ENCODE results near the gene PPP1R3E. TPM values are rescaled to one million over a fixed set of nuclear protein-coding genes. Genes with fewer than 3 reads are reported as not detected.

PPP1R3E gene
- total and polyA plus RNA-seq, 2 of the 13 experiments (the other 11 are each of a cell fraction or from before 2014, with no cell fraction given) = 16.5 to 26.5 TPM

DNA sequence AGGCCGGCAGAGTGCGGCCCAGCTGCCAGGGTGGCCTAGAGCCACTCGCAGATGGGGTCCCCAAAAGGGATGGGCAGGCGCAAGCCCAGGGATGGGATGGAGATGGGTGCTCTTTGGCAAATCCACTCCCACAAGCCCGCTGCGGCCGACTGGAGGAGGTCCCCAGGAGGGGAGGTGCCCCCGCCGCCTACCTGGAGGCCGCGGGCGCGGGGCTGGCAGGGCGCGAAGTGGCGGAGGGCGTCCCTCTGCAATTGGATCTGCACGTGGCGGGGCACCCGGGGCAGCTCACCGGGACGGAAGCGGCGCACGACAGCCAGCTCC lies 730 bp downstream of the PPP1R3E start (continued):
- TF ChIP-seq ZBTB3 (CRISPR knock-in tag; IDR thresholded peaks at IDR 0.05; ENCODE audit: borderline replicate concordance, low read depth) = 0 out of 2 replicates have a peak, but pooled peaks have one; percentile 60
- TF ChIP-seq, protein P1, sequence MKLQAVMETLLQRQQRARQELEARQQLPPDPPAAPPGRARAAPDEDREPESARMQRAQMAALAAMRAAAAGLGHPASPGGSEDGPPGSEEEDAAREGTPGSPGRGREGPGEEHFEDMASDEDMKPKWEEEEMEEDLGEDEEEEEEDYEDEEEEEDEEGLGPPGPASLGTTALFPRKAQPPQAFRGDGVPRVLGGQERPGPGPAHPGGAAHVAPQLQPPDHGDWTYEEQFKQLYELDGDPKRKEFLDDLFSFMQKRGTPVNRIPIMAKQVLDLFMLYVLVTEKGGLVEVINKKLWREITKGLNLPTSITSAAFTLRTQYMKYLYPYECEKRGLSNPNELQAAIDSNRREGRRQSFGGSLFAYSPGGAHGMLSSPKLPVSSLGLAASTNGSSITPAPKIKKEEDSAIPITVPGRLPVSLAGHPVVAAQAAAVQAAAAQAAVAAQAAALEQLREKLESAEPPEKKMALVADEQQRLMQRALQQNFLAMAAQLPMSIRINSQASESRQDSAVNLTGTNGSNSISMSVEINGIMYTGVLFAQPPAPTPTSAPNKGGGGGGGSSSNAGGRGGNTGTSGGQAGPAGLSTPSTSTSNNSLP (IDR thresholded peaks at IDR 0.05; ENCODE audit: low read depth, low read length) = no peak
- TF ChIP-seq ZNF234 (CRISPR knock-in tag; conservative IDR thresholded peaks at IDR 0.05) = no peak
- no peak for TF ChIP-seq RFX5 (IDR thresholded peaks at IDR 0.05; ENCODE audit: low read depth, low read length)
- no peak for TF ChIP-seq NR2F1 (CRISPR knock-in tag; IDR thresholded peaks at IDR 0.05)
- TF ChIP-seq THAP7 (CRISPR knock-in tag; IDR thresholded peaks at IDR 0.05) = peak; percentile 98
- TF ChIP-seq RFX3 (CRISPR knock-in tag; IDR thresholded peaks at IDR 0.05) = peak; percentile 55
- TF ChIP-seq ZNF570 (CRISPR knock-in tag; IDR thresholded peaks at IDR 0.05; ENCODE audit: borderline replicate concordance) = peak; percentile 97; the same call in 1 of the 2 replicates
- TF ChIP-seq, protein P2, sequence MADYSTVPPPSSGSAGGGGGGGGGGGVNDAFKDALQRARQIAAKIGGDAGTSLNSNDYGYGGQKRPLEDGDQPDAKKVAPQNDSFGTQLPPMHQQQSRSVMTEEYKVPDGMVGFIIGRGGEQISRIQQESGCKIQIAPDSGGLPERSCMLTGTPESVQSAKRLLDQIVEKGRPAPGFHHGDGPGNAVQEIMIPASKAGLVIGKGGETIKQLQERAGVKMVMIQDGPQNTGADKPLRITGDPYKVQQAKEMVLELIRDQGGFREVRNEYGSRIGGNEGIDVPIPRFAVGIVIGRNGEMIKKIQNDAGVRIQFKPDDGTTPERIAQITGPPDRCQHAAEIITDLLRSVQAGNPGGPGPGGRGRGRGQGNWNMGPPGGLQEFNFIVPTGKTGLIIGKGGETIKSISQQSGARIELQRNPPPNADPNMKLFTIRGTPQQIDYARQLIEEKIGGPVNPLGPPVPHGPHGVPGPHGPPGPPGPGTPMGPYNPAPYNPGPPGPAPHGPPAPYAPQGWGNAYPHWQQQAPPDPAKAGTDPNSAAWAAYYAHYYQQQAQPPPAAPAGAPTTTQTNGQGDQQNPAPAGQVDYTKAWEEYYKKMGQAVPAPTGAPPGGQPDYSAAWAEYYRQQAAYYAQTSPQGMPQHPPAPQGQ (CRISPR knock-in tag; IDR thresholded peaks at IDR 0.05; ENCODE audit: borderline replicate concordance) = 0 out of 2 replicates have a peak, but pooled peaks have one; percentile 7
- no peak; the same call in 1 of the 2 replicates for TF ChIP-seq RELA (CRISPR knock-in tag; IDR thresholded peaks at IDR 0.05)
- TF ChIP-seq IRF2 (CRISPR knock-in tag; IDR thresholded peaks at IDR 0.05) = peak; percentile 70; the same call in 1 of the 2 replicates
- peak; percentile 90 for TF ChIP-seq ZNF839 (CRISPR knock-in tag; IDR thresholded peaks at IDR 0.05; ENCODE audit: borderline replicate concordance)
- TF ChIP-seq PHF20 (CRISPR knock-in tag; IDR thresholded peaks at IDR 0.05) = no peak
- no peak for TF ChIP-seq ZMYM4 (CRISPR knock-in tag; IDR thresholded peaks at IDR 0.05)
- peak; percentile 98 for TF ChIP-seq POGK (CRISPR knock-in tag; conservative IDR thresholded peaks at IDR 0.05)
- TF ChIP-seq, protein P3, sequence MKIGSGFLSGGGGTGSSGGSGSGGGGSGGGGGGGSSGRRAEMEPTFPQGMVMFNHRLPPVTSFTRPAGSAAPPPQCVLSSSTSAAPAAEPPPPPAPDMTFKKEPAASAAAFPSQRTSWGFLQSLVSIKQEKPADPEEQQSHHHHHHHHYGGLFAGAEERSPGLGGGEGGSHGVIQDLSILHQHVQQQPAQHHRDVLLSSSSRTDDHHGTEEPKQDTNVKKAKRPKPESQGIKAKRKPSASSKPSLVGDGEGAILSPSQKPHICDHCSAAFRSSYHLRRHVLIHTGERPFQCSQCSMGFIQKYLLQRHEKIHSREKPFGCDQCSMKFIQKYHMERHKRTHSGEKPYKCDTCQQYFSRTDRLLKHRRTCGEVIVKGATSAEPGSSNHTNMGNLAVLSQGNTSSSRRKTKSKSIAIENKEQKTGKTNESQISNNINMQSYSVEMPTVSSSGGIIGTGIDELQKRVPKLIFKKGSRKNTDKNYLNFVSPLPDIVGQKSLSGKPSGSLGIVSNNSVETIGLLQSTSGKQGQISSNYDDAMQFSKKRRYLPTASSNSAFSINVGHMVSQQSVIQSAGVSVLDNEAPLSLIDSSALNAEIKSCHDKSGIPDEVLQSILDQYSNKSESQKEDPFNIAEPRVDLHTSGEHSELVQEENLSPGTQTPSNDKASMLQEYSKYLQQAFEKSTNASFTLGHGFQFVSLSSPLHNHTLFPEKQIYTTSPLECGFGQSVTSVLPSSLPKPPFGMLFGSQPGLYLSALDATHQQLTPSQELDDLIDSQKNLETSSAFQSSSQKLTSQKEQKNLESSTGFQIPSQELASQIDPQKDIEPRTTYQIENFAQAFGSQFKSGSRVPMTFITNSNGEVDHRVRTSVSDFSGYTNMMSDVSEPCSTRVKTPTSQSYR (CRISPR knock-in tag; IDR thresholded peaks at IDR 0.05; ENCODE audit: borderline replicate concordance) = no peak
- 0 out of 2 replicates have a peak, but pooled peaks have one; percentile 44 for TF ChIP-seq PPARG (CRISPR knock-in tag; conservative IDR thresholded peaks at IDR 0.05)
- TF ChIP-seq JUN (CRISPR knock-in tag; IDR thresholded peaks at IDR 0.05) = no peak
- TF ChIP-seq PHF8 (CRISPR knock-in tag; IDR thresholded peaks at IDR 0.05) = peak; percentile 94
- peak; percentile 98 for TF ChIP-seq TOPORS (CRISPR knock-in tag; IDR thresholded peaks at IDR 0.05)
- TF ChIP-seq, protein P4, sequence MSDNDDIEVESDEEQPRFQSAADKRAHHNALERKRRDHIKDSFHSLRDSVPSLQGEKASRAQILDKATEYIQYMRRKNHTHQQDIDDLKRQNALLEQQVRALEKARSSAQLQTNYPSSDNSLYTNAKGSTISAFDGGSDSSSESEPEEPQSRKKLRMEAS (IDR thresholded peaks at IDR 0.05) = no peak
- TF ChIP-seq SP2 (CRISPR knock-in tag; IDR thresholded peaks at IDR 0.05) = no peak
